Lower leg skin (tissue), 3 donors: ENCODE results near the gene CYP27B1.

Experiments used
- POLR2A ChIP-seq, 2 donors: fragments of 450-650 bp; IDR thresholded peaks; one replicate each; pipeline ENCODE4 v1.6.1; 2016 to 2017; ENCODE audit warnings: antibody characterized with exemption in 2 of 2, mild to moderate bottlenecking in 1 of 2, moderate library complexity in 1 of 2
- TF ChIP-seq, protein P1 (sequence below), 3 donors: fragments of 450-650 bp; IDR thresholded peaks; one replicate each; pipeline ENCODE4 v1.5.1; 2016; ENCODE audit warnings: antibody characterized with exemption in 3 of 3, mild to moderate bottlenecking in 3 of 3, moderate library complexity in 2 of 3

DNA sequence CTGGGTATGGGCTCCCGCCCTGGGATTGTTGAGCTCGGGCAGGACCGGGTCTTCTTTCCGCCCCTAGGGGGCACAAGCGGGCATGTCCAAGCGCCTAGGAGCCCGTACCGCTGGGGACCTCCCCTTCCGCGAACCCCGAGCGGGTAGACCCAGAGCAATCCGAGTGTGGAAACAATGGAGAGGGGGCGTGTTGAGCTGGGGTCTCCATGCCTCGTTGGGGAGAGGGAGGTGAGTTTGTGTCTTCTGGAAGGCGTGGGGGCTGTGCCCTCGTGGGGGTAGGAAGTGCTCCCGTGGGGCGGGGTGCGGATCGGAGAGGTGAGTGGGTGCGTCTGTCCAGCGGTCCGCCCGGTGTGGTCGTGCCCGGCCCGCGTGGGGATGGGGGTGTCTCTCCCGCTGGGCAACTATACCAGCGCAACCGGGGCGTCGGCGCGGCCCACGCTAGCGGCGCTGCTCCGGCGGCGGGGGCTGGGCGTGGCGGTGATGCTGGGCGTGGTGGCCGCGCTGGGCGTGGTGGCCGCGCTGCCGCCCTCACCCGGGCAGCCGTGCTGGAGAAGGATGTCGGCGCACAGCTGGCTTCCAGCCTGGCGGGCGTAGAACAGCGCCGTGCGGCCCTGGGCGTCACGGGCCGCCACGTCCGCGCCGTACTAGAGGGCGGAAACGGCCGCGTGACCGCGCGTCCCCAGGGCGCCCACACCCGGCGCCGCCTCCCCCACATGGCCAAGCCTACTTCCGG lies 40.6 kb downstream of the CYP27B1 start:
- TF ChIP-seq, protein P1, sequence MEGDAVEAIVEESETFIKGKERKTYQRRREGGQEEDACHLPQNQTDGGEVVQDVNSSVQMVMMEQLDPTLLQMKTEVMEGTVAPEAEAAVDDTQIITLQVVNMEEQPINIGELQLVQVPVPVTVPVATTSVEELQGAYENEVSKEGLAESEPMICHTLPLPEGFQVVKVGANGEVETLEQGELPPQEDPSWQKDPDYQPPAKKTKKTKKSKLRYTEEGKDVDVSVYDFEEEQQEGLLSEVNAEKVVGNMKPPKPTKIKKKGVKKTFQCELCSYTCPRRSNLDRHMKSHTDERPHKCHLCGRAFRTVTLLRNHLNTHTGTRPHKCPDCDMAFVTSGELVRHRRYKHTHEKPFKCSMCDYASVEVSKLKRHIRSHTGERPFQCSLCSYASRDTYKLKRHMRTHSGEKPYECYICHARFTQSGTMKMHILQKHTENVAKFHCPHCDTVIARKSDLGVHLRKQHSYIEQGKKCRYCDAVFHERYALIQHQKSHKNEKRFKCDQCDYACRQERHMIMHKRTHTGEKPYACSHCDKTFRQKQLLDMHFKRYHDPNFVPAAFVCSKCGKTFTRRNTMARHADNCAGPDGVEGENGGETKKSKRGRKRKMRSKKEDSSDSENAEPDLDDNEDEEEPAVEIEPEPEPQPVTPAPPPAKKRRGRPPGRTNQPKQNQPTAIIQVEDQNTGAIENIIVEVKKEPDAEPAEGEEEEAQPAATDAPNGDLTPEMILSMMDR (IDR thresholded peaks at IDR 0.05): peak in 1 of 3 donors; percentile 59
- no peak for TF ChIP-seq POLR2A (IDR thresholded peaks at IDR 0.05)
